ENCODE data around the gene SULT4A1. TPM values are rescaled to one million over a fixed set of nuclear protein-coding genes. Genes with fewer than 3 reads are reported as not detected.

SULT4A1 gene
- total RNA-seq, 1 experiment from 2014 or later: 12.6 TPM

- TF ChIP-seq, protein P1, sequence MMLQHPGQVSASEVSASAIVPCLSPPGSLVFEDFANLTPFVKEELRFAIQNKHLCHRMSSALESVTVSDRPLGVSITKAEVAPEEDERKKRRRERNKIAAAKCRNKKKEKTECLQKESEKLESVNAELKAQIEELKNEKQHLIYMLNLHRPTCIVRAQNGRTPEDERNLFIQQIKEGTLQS (CRISPR knock-in tag; conservative IDR thresholded peaks at IDR 0.05): no peak
- no peak for TF ChIP-seq JAZF1 (CRISPR knock-in tag; IDR thresholded peaks at IDR 0.05)
Measured at GRCh38 chr22:43823911-43824665, 38.2 kb downstream of the SULT4A1 start (continued).

DNA sequence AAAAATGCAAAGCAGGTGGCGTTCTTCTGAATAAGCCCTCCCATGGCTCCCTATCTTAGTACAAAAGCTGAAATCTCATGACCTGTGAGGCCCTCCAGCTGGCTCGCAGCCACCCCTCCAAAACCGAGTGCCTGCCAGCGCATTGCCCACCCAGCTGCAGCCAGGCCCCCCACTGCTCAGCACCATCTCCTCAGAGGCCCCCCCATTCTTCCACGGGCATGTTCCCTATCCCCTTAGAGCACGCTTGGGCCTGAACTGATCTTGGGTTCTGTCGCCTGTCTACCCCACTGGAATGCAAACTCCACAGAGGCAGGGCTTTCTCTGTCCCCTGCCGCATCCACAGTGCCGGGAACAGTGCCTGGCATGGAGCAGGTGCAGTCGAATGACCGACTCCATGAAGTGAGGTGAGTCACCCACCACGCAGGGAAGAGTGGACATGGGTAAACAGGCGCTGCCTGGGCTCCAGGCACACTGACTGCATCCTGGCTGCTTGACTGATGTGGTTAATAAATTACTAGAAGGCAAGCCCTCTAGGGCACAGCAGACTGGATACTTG, 38.9 kb downstream of the SULT4A1 start:
- Mint-ChIP-seq H3K4me1 (peaks cover 52% of the 10 kb centered on the region), H3K27me3 (ENCODE audit: low read depth) (no peaks in the 10 kb centered on the region), H3K4me3 (no peak overlapping the region), H3K9me3 (no peaks in the 10 kb centered on the region), H3K36me3 (peaks cover 8% of the 10 kb centered on the region), H3K27ac (peak overlapping the region; percentile 71)
- no peak for TF ChIP-seq JAZF1 (CRISPR knock-in tag; IDR thresholded peaks at IDR 0.05)
- TF ChIP-seq OVOL2 (CRISPR knock-in tag; IDR thresholded peaks at IDR 0.05; ENCODE audit: borderline replicate concordance): no peak
- TF ChIP-seq, protein P2, sequence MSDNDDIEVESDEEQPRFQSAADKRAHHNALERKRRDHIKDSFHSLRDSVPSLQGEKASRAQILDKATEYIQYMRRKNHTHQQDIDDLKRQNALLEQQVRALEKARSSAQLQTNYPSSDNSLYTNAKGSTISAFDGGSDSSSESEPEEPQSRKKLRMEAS (CRISPR knock-in tag; IDR thresholded peaks at IDR 0.05): no peak
- TF ChIP-seq GRHL2 (CRISPR knock-in tag; IDR thresholded peaks at IDR 0.05; ENCODE audit: insufficient replicate concordance, severe bottlenecking): no peak
- no peak for TF ChIP-seq RELA (CRISPR knock-in tag; IDR thresholded peaks at IDR 0.05; ENCODE audit: borderline replicate concordance)
- no peak for TF ChIP-seq JUN (CRISPR knock-in tag; IDR thresholded peaks at IDR 0.05)
- TF ChIP-seq RORB (CRISPR knock-in tag; IDR thresholded peaks at IDR 0.05): no peak
- TF ChIP-seq ZNF416 (CRISPR knock-in tag; IDR thresholded peaks at IDR 0.05): no peak
- TF ChIP-seq NFATC4 (CRISPR knock-in tag; IDR thresholded peaks at IDR 0.05): no peak
- TF ChIP-seq ZNF121 (CRISPR knock-in tag; IDR thresholded peaks at IDR 0.05): no peak
- no peak for TF ChIP-seq NR2C2 (CRISPR knock-in tag; IDR thresholded peaks at IDR 0.05)
- TF ChIP-seq USF2 (CRISPR knock-in tag; IDR thresholded peaks at IDR 0.05): no peak
- TF ChIP-seq, protein P3, sequence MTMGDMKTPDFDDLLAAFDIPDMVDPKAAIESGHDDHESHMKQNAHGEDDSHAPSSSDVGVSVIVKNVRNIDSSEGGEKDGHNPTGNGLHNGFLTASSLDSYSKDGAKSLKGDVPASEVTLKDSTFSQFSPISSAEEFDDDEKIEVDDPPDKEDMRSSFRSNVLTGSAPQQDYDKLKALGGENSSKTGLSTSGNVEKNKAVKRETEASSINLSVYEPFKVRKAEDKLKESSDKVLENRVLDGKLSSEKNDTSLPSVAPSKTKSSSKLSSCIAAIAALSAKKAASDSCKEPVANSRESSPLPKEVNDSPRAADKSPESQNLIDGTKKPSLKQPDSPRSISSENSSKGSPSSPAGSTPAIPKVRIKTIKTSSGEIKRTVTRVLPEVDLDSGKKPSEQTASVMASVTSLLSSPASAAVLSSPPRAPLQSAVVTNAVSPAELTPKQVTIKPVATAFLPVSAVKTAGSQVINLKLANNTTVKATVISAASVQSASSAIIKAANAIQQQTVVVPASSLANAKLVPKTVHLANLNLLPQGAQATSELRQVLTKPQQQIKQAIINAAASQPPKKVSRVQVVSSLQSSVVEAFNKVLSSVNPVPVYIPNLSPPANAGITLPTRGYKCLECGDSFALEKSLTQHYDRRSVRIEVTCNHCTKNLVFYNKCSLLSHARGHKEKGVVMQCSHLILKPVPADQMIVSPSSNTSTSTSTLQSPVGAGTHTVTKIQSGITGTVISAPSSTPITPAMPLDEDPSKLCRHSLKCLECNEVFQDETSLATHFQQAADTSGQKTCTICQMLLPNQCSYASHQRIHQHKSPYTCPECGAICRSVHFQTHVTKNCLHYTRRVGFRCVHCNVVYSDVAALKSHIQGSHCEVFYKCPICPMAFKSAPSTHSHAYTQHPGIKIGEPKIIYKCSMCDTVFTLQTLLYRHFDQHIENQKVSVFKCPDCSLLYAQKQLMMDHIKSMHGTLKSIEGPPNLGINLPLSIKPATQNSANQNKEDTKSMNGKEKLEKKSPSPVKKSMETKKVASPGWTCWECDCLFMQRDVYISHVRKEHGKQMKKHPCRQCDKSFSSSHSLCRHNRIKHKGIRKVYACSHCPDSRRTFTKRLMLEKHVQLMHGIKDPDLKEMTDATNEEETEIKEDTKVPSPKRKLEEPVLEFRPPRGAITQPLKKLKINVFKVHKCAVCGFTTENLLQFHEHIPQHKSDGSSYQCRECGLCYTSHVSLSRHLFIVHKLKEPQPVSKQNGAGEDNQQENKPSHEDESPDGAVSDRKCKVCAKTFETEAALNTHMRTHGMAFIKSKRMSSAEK (CRISPR knock-in tag; IDR thresholded peaks at IDR 0.05; ENCODE audit: borderline replicate concordance): no peak
- TF ChIP-seq, protein P4, sequence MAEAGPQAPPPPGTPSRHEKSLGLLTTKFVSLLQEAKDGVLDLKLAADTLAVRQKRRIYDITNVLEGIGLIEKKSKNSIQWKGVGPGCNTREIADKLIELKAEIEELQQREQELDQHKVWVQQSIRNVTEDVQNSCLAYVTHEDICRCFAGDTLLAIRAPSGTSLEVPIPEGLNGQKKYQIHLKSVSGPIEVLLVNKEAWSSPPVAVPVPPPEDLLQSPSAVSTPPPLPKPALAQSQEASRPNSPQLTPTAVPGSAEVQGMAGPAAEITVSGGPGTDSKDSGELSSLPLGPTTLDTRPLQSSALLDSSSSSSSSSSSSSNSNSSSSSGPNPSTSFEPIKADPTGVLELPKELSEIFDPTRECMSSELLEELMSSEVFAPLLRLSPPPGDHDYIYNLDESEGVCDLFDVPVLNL (CRISPR knock-in tag; IDR thresholded peaks at IDR 0.05; ENCODE audit: borderline replicate concordance, low read depth): no peak
- CTCF ChIA-PET: interaction anchor here (1.0 to 6.2 kb wide), 7 partner anchors 21 to 123 kb away, joined by 3 to 48 read pairs (median 4); no protein-coding TSS in a partner anchor
- POLR2A ChIA-PET: no interaction called here
- DNase-seq (ENCODE audit: low spot score): no peak
- peak; percentile 21 for ATAC-seq

All from WTC11 (cell line).